Activated B cell treated with CpG ODN at 0.5 μM for 24 hours (primary cell): ENCODE results near the gene SCART1. TPM values are rescaled to one million over a fixed set of nuclear protein-coding genes. Genes with fewer than 3 reads are reported as not detected.

ENCODE experiments used
- ATAC-seq: fragments of 200-7000 bp; cut with Tn5 transposase; one replicate; pipeline ENCODE4 v1.10.0; 2021; ENCODE audit warnings: low read depth, mild to moderate bottlenecking, moderate library complexity
- CTCF ChIA-PET: fragments of 350-600 bp; sonication (Branson Sonifier 250); formaldehyde crosslinking; loops from one replicate; lab custom pipeline; 2021; ENCODE audit warnings: antibody characterized with exemption; lab: Charles Lee
- POLR2A ChIA-PET: fragments of 350-600 bp; sonication (Branson Sonifier 250); formaldehyde crosslinking; loops from one replicate; lab custom pipeline; 2021; ENCODE audit warnings: antibody characterized with exemption; lab: Charles Lee
- DNase-seq: peaks from one replicate; pipeline ENCODE4 v3.0.0; 2022
- H3K27ac Mint-ChIP-seq: one replicate; pipeline ENCODE4 v1.8.0; 2020; ENCODE audit warnings: mixed read lengths
- H3K27me3 Mint-ChIP-seq: one replicate; pipeline ENCODE4 v1.8.0; 2021; ENCODE audit warnings: mixed read lengths
- H3K36me3 Mint-ChIP-seq: one replicate; pipeline ENCODE4 v1.8.0; 2021; ENCODE audit warnings: low read depth, mixed read lengths
- H3K4me1 Mint-ChIP-seq: one replicate; pipeline ENCODE4 v1.8.0; 2021; ENCODE audit warnings: mixed read lengths
- H3K4me3 Mint-ChIP-seq: one replicate; pipeline ENCODE4 v1.8.0; 2020; ENCODE audit warnings: mild to moderate bottlenecking, mixed read lengths
- H3K9me3 Mint-ChIP-seq: one replicate; pipeline ENCODE4 v1.8.0; 2020; ENCODE audit warnings: mixed read lengths
- CTCF ChIP-seq: fragments of 200-600 bp; IDR thresholded peaks from one replicate; pipeline ENCODE4 v1.8.0; 2022; ENCODE audit warnings: antibody characterized with exemption, mild to moderate bottlenecking
- intact Hi-C: fragments of 100-400 bp; cut with micrococcal nuclease; formaldehyde crosslinking; loops from one replicate; pipeline ENCODE4 v1.15.1; 2024
- total RNA-seq: library from RNA; stranded (reverse); gene quantifications from 2 replicates; pipeline ENCODE4 v1.2.3, GENCODE V29; 2022

SCART1 gene
- total RNA-seq, 1 donor from 2014 or later: 2.8 TPM

DNA sequence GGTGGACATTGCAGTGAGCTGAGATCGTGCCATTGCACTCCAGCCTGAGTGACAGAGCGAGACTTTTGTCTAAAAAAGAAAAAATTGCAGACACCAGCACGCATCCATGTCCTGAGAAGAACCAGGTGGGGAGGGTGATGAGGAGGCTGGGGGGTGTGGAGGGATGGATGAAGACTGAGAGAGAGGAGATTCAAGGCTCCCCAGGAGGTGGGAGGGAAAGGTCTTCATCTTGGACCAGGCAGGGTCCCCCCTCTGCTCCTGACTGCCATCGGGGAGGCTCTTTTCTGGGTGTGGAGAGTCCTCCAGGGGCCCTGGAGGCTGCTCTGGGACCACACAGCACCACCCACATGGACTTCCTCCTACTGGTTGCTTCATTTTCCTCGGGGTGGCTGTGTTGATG, 1.5 kb downstream of the SCART1 start:
- Mint-ChIP-seq H3K4me1 (no peaks in the 10 kb centered on the region), H3K9me3 (no peaks in the 10 kb centered on the region), H3K36me3 (no peaks in the 10 kb centered on the region), H3K27ac (no peak overlapping the region), H3K27me3 (no peaks in the 10 kb centered on the region), H3K4me3 (no peak overlapping the region)
- TF ChIP-seq CTCF: no peak
- intact Hi-C loops: no loop called here
- ATAC-seq: no peak
- CTCF ChIA-PET: no interaction called here
- no peak for DNase-seq
- POLR2A ChIA-PET: no interaction called here

- no peak for TF ChIP-seq CTCF
- Mint-ChIP-seq H3K4me1 (no peaks in the 10 kb centered on the region), H3K27me3 (no peaks in the 10 kb centered on the region), H3K36me3 (no peaks in the 10 kb centered on the region), H3K4me3 (no peak overlapping the region), H3K9me3 (no peaks in the 10 kb centered on the region), H3K27ac (no peak overlapping the region)
- CTCF ChIA-PET: no interaction called here
- intact Hi-C loops: no loop called here
- ATAC-seq: no peak
- POLR2A ChIA-PET: no interaction called here
- DNase-seq: no peak
These were observed 1.9 kb downstream of the SCART1 start for GRCh38 chr10:133455611-133456031.

DNA sequence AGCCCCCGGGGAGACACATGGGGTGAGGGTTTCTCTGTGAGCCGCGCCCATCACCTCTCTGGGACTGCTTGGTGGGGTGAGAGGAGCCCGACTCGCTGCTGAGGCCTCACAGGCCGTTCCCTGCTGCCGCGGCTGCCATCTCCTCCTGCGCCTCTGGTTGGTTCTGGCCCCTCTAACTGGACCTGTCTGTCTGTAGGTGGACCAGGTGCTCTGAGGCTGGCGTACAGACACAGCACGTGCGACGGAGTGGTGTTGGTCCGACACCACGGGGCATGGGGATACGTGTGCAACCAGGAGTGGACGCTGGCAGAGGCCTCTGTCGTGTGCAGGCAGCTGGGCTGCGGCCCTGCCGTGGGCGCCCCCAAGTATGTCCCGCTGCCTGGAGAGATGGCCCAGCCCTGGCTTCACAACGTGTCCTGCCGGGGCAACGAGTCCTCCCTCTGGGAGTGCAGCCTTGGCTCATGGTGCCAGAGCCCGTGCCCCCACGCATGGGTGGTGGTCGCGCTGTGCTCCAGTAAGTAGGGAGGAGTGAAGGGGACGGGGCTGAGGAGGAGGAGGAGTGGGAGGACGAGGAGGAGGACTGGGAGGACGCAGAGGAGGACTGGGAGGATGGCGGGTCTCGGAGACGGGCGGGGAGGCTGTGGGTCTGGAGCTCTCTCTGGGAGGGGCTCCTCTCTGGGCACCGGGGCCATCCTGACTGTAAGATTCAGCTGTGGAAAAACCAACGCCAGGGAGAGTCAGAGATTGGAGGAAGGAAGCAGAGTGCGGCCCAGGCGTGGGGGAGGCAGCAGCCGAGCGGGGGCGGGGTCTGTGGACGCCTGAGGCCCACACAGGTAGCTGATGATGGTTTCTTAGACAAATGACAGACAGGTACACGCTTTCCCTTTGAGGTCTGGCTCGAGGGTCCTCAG, 2.6 kb downstream of the SCART1 start:
- H3K27me3 Mint-ChIP-seq: no peaks in the 10 kb centered on the region
- CTCF ChIA-PET: no interaction called here
- DNase-seq (no peak), ATAC-seq (no peak)
- H3K4me1 Mint-ChIP-seq: no peaks in the 10 kb centered on the region
- no peak overlapping the region for H3K27ac Mint-ChIP-seq
- no peaks in the 10 kb centered on the region for H3K36me3 Mint-ChIP-seq
- intact Hi-C loops: no loop called here
- no peak for TF ChIP-seq CTCF
- no peak overlapping the region for H3K4me3 Mint-ChIP-seq
- no peaks in the 10 kb centered on the region for H3K9me3 Mint-ChIP-seq
- POLR2A ChIA-PET: no interaction called here

DNA sequence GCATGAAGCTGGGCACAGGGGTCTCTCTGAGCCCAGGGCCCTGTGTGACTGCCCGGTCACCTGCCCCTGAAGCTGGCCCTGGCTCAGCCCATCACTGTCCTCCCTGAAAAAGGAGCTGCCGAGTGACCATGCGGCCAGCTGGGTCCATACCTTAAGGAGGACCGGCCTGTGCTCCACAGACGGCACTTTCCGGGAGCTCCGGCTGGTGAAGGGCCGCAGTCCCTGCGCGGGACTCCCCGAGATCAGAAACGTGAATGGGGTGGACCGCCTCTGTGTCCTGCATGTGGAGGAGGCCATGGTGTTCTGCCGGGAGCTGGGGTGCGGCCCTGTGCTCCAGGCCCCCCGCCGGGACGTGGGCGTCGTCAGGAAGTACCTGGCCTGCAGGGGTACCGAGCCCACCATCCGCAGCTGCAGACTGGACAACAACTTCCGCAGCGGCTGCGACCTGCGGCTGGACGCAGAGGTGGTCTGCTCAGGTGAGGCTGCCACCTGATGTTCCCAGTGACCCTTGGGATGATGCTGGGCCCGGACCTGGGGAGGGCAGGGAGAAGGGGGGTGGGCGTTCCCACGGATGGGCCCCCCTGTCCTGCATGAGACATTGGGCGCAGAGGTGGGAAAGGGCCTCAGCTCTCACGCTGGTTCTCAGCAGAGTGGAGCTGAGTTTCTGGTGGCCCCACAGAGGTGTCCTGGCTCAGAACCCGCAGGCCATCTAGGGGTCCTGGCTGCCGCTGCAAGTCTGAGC, 3.5 kb downstream of the SCART1 start:
- no peaks in the 10 kb centered on the region for H3K36me3 Mint-ChIP-seq
- ATAC-seq: no peak

More for the DNA sequence above, 3.5 kb downstream of the SCART1 start:
- no peak for DNase-seq
- intact Hi-C loops: no loop called here
- Mint-ChIP-seq H3K27me3 (no peaks in the 10 kb centered on the region), H3K4me1 (no peaks in the 10 kb centered on the region), H3K27ac (no peak overlapping the region), H3K9me3 (no peaks in the 10 kb centered on the region), H3K4me3 (no peak overlapping the region)
- no peak for TF ChIP-seq CTCF
- POLR2A ChIA-PET: no interaction called here
- CTCF ChIA-PET: no interaction called here
